ENCODE results near the gene SPEM1. TPM values are rescaled to one million over a fixed set of nuclear protein-coding genes. Genes with fewer than 3 reads are reported as not detected.
A peak's percentile ranks its signal among the peaks of the same experiment; 100 is the strongest.

The SPEM1 gene
- total and polyA plus RNA-seq, 2 of the 13 experiments (the other 11 are each of a cell fraction or from before 2014, with no cell fraction given) = not detected

DNA sequence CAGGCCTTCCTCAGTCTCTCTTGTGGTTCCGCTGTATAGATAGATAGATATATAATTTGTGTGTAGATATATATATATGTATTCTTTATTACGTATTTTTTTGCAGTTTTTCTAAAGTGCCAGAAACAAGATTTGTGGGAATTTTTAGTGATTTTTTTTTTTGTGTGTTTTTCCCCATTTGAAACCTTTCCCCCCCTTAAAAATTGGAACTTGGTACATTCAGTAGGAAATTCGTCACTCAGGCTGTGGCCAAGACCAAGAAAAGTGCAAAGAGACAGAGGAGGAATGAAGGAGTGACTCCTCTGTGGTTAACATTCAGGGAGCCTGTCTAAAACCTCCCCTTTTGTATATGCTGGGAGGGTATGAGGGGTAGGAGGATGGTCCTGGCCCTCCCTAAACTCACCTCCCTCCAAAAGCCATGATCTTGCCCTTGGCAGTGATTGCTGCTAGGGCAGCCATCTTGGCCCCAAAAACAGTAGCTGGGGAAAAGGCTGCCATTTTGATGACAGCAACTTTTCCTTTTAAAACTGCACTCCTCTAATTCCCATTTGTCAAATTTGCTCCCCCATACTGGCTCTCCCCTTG, 39.9 kb downstream of the SPEM1 start (continued):
- no peak for TF ChIP-seq ZMYM3 (CRISPR knock-in tag; IDR thresholded peaks at IDR 0.05)

DNA sequence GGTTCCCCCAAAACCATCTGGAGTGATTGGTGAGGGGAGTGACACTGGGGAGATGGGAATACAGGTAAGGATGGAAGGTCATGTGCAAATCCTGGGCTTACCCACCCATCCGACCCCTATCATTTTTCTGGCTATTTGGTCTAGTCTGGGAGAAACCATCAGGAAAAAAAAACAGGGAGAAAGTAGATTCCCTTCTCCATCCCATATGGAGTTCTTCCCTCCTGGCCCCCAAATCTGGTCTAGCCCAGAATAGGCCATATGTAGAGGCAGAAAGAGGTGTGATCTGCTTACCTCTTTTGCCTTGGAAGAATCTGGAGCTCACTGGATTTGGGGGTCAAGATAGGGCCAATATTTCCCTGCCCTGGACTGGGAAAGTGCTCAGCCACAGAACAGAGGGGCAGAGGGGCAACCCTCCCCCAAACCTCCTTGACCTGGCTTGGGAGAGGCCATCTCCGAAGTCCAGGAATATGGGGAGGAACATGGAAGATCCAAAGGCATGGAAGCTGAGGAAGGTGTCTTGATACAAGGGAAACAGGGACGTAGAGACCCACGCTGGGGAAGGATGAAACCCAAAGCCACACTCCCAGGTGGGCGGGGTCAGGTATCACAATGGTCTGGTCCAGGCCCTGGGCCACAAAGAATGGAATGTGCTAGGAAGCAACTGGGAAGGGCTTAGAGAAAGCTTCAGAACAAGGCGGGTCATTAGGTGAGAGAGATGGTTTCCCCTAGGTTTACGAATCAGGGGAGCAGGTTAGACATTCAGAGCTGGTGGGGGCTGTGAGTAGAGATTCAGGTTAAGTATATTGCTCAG, 40.9 kb downstream of the SPEM1 start:
- Histone ChIP-seq H3K4me2 (ENCODE audit: low read depth, low read length) (no peak overlapping the region), H3K27me3 (ENCODE audit: control insufficient read depth in 1 of 2, insufficient read depth in 2 of 2, low read length in 2 of 2) (no peaks in the 10 kb centered on the region), H3K27ac (ENCODE audit: extremely low read length, insufficient read depth, low read length) (no peak overlapping the region), H2AFZ (ENCODE audit: low read length) (no peak overlapping the region), H3K4me3 (replicated peaks in 1 of 3; ENCODE audit: insufficient read depth in 1 of 3, low read depth in 2 of 3, low read length in 3 of 3) (no peak overlapping the region), H4K20me1 (ENCODE audit: insufficient read depth, low read length) (no peaks in the 10 kb centered on the region; the same call in 1 of the 2 replicates), H3K9ac (ENCODE audit: insufficient read depth, low read depth, low read length) (no peak overlapping the region), H3K4me1 (ENCODE audit: insufficient read depth, low read length) (no peaks in the 10 kb centered on the region), H3K36me3 (replicated peaks in 1 of 2; ENCODE audit: control insufficient read depth in 1 of 2, insufficient read depth in 2 of 2, low read length in 2 of 2) (no peaks in the 10 kb centered on the region; a peak in 2 of 5 replicates), H3K79me2 (ENCODE audit: insufficient read depth, low read length) (no peaks in the 10 kb centered on the region), H3K9me3 (ENCODE audit: low read length) (no peaks in the 10 kb centered on the region)
- FAIRE-seq (no peak), DNase-seq (ENCODE audit: low spot score) (no peak), ATAC-seq (no peak)
- BruUV-seq (replicated peaks) = no TSS peak
- 97% methylated on average over 7 of the region's 7 CpGs for WGBS (ENCODE audit: low lambda C conversion rate)
- in situ Hi-C loops (cut with HindIII; ENCODE audit: extremely low pct_ligation_motif_present, low pct_unique_long_range_greater_than_20kb) = no loop called here
- intact Hi-C loops (cut with micrococcal nuclease; ENCODE audit: unreplicated experiment) = no loop called here
- CTCF ChIA-PET (ENCODE audit: low intra/inter-chr PET ratio, low total read pairs) = no interaction called here
- TF ChIP-seq U2AF1 (optimal IDR thresholded peaks at IDR 0.05; ENCODE audit: low read depth, low read length) = no peak
- TF ChIP-seq POLR2A (IDR thresholded peaks at IDR 0.05; ENCODE audit: insufficient read depth in 1 of 2, low read depth in 2 of 2, low read length in 2 of 2) = peak in 1 of 2 experiments; percentile 7; a peak in 1 of 4 replicates
- TF ChIP-seq POLR2G (IDR thresholded peaks at IDR 0.05; ENCODE audit: low read depth, low read length) = peak; percentile 26; the same call in 1 of the 2 replicates
- TF ChIP-seq PAF1 (CRISPR knock-in tag; IDR thresholded peaks at IDR 0.05) = 0 out of 2 replicates have a peak, but pooled peaks have one; percentile 10
- TF ChIP-seq, protein P1, sequence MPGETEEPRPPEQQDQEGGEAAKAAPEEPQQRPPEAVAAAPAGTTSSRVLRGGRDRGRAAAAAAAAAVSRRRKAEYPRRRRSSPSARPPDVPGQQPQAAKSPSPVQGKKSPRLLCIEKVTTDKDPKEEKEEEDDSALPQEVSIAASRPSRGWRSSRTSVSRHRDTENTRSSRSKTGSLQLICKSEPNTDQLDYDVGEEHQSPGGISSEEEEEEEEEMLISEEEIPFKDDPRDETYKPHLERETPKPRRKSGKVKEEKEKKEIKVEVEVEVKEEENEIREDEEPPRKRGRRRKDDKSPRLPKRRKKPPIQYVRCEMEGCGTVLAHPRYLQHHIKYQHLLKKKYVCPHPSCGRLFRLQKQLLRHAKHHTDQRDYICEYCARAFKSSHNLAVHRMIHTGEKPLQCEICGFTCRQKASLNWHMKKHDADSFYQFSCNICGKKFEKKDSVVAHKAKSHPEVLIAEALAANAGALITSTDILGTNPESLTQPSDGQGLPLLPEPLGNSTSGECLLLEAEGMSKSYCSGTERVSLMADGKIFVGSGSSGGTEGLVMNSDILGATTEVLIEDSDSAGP (CRISPR knock-in tag; IDR thresholded peaks at IDR 0.05; ENCODE audit: borderline replicate concordance) = no peak
- TF ChIP-seq, protein P2, sequence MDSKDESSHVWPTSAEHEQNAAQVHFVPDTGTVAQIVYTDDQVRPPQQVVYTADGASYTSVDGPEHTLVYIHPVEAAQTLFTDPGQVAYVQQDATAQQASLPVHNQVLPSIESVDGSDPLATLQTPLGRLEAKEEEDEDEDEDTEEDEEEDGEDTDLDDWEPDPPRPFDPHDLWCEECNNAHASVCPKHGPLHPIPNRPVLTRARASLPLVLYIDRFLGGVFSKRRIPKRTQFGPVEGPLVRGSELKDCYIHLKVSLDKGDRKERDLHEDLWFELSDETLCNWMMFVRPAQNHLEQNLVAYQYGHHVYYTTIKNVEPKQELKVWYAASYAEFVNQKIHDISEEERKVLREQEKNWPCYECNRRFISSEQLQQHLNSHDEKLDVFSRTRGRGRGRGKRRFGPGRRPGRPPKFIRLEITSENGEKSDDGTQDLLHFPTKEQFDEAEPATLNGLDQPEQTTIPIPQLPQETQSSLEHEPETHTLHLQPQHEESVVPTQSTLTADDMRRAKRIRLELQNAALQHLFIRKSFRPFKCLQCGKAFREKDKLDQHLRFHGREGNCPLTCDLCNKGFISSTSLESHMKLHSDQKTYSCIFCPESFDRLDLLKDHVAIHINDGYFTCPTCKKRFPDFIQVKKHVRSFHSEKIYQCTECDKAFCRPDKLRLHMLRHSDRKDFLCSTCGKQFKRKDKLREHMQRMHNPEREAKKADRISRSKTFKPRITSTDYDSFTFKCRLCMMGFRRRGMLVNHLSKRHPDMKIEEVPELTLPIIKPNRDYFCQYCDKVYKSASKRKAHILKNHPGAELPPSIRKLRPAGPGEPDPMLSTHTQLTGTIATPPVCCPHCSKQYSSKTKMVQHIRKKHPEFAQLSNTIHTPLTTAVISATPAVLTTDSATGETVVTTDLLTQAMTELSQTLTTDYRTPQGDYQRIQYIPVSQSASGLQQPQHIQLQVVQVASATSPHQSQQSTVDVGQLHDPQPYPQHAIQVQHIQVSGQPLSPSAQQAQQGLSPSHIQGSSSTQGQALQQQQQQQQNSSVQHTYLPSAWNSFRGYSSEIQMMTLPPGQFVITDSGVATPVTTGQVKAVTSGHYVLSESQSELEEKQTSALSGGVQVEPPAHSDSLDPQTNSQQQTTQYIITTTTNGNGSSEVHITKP (CRISPR knock-in tag; IDR thresholded peaks at IDR 0.05; ENCODE audit: low read depth) = 0 out of 2 replicates have a peak, but pooled peaks have one; percentile 30
- no peak for TF ChIP-seq ZNF431 (CRISPR knock-in tag; IDR thresholded peaks at IDR 0.05; ENCODE audit: borderline replicate concordance, low read depth)
- POLR2A ChIA-PET = no interaction called here
